ENCODE results near the gene AAGAB.
"Not testable (repeated sequence)": the region's sequence is repeated elsewhere in the genome, so short reads cannot be mapped to it uniquely, and the experiment has no call there.

The AAGAB gene

GRCh38 chr15:67254238-67255175, at the start of gene AAGAB, which contains the start of gene IQCH:
TSS of gene AAGAB (minus strand) at chr15:67254661. CDS start at chr15:67254631, 30 bp downstream.
TSS of gene IQCH (plus strand) at chr15:67254786. CDS start at chr15:67254897, 111 bp downstream.
- DNase-seq (ENCODE audit: low read depth, low spot score): peak; percentile 98
- peak within 1 kb of the TSS; percentile 93 for H3K4me3 ChIP-seq (ENCODE audit: low read depth, low read length)
- in situ Hi-C loops (cut with HindIII; ENCODE audit: low sequenced_read_pairs): no loop called here
- no peak for TF ChIP-seq CTCF (IDR thresholded peaks at IDR 0.05; ENCODE audit: low read depth, low read length)

GRCh38 chr15:67303490-67304363, 49.3 kb upstream of the AAGAB start:
- peak; percentile 44 for TF ChIP-seq CTCF (IDR thresholded peaks at IDR 0.05; ENCODE audit: low read depth, low read length)
- no peak overlapping the region for H3K4me3 ChIP-seq (ENCODE audit: low read depth, low read length)
- in situ Hi-C loops (cut with HindIII; ENCODE audit: low sequenced_read_pairs): no loop called here
- DNase-seq (ENCODE audit: low read depth, low spot score): peak; percentile 57

GRCh38 chr15:67300266-67301025, 46.0 kb upstream of the AAGAB start:
- in situ Hi-C loops (cut with HindIII; ENCODE audit: low sequenced_read_pairs): no loop called here
- no peak for DNase-seq (ENCODE audit: low read depth, low spot score)
- no peak overlapping the region for H3K4me3 ChIP-seq (ENCODE audit: low read depth, low read length)
- no peak for TF ChIP-seq CTCF (IDR thresholded peaks at IDR 0.05; ENCODE audit: low read depth, low read length)

- in situ Hi-C loops (cut with HindIII; ENCODE audit: low sequenced_read_pairs): no loop called here
- no peak for DNase-seq (ENCODE audit: low read depth, low spot score)
- H3K4me3 ChIP-seq (ENCODE audit: low read depth, low read length): no peak overlapping the region
- TF ChIP-seq CTCF (IDR thresholded peaks at IDR 0.05; ENCODE audit: low read depth, low read length): no peak
These were observed 42.2 kb upstream of the AAGAB start for GRCh38 chr15:67296684-67297083.

GRCh38 chr15:67296188-67296587, 41.7 kb upstream of the AAGAB start:
- in situ Hi-C loops (cut with HindIII; ENCODE audit: low sequenced_read_pairs): no loop called here
- no peak for TF ChIP-seq CTCF (IDR thresholded peaks at IDR 0.05; ENCODE audit: low read depth, low read length)
- no peak for DNase-seq (ENCODE audit: low read depth, low spot score)
- H3K4me3 ChIP-seq (ENCODE audit: low read depth, low read length): no peak overlapping the region

- no peak for DNase-seq (ENCODE audit: low read depth, low spot score)
- no peak overlapping the region for H3K4me3 ChIP-seq (ENCODE audit: low read depth, low read length)
- no peak for TF ChIP-seq CTCF (IDR thresholded peaks at IDR 0.05; ENCODE audit: low read depth, low read length)
- in situ Hi-C loops (cut with HindIII; ENCODE audit: low sequenced_read_pairs): no loop called here
These were observed 35.9 kb upstream of the AAGAB start for GRCh38 chr15:67290319-67290718.

GRCh38 chr15:67286400-67286799, 31.9 kb upstream of the AAGAB start:
- H3K4me3 ChIP-seq (ENCODE audit: low read depth, low read length); in situ Hi-C loops (cut with HindIII; ENCODE audit: low sequenced_read_pairs); DNase-seq (ENCODE audit: low read depth, low spot score): not testable (repeated sequence)

- DNase-seq (ENCODE audit: low read depth, low spot score); H3K4me3 ChIP-seq (ENCODE audit: low read depth, low read length); in situ Hi-C loops (cut with HindIII; ENCODE audit: low sequenced_read_pairs): not testable (repeated sequence)
These were observed 31.2 kb upstream of the AAGAB start for GRCh38 chr15:67285625-67286024.
